GM18519 (cell line): Measurements from ENCODE around the gene DACT3.

Source experiments
- ATAC-seq: cut with Tn5 transposase; IDR thresholded peaks from one replicate; pipeline ENCODE4 v1.9.1; 2021; ENCODE audit warnings: mild to moderate bottlenecking, moderate library complexity; ENCODE audit not compliant: unreplicated experiment, low FRiP score

DACT3 gene

GRCh38 chr19:46661020-46661731, at the start of gene DACT3:
Gene DACT3 (minus strand): TSS chr19:46661182. CDS start chr19:46661064, 118 bp downstream.
- ATAC-seq: peak; percentile 86

- ATAC-seq: no peak
Measured at GRCh38 chr19:46710687-46711086, 49.7 kb upstream of the DACT3 start.

DNA sequence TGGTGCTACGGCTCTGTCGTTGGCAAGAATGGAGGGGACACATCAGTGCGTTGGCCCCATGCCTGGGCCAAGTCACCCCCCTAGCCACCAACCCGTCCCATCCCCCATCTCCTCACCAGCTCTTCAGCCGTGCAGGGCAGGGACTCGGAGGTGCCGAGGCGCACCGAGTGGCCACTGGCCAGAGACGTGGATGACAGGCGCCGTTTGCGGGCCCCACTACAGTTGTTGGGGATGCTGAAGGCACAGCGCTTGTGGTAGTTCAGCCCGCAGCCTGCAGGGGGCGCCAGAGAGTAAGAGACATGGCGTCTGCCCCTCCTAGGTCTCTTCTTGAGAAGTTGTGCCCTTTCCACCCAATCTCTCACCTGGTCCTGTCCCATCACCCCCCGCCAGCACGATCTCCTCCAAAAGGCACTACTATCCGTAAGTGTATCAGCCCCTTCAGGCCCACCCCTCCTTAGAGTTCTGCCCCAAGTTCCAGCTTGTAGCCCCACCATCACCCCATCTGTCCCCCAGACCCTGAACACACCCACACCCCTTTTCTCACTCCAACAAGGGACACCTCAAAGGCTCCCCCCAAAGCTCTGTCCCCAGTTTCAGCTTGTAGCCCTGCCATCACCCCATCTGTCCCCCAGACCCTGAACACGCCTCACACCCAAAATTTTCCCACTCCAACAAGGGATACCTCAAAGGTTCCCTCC, 43.5 kb upstream of the DACT3 start:
- ATAC-seq: no peak

GRCh38 chr19:46700704-46701103, 39.7 kb upstream of the DACT3 start:
- ATAC-seq: no peak

GRCh38 chr19:46698395-46699321, 37.7 kb upstream of the DACT3 start:
- no peak for ATAC-seq

- ATAC-seq: no peak
Measured at GRCh38 chr19:46697204-46697960, 36.4 kb upstream of the DACT3 start.

- ATAC-seq: no peak
Measured at GRCh38 chr19:46696866-46697203, 35.9 kb upstream of the DACT3 start.

- ATAC-seq: no peak
Measured at GRCh38 chr19:46696052-46696451, 35.1 kb upstream of the DACT3 start.

- no peak for ATAC-seq
Measured at GRCh38 chr19:46693760-46694159, 32.8 kb upstream of the DACT3 start.

DNA sequence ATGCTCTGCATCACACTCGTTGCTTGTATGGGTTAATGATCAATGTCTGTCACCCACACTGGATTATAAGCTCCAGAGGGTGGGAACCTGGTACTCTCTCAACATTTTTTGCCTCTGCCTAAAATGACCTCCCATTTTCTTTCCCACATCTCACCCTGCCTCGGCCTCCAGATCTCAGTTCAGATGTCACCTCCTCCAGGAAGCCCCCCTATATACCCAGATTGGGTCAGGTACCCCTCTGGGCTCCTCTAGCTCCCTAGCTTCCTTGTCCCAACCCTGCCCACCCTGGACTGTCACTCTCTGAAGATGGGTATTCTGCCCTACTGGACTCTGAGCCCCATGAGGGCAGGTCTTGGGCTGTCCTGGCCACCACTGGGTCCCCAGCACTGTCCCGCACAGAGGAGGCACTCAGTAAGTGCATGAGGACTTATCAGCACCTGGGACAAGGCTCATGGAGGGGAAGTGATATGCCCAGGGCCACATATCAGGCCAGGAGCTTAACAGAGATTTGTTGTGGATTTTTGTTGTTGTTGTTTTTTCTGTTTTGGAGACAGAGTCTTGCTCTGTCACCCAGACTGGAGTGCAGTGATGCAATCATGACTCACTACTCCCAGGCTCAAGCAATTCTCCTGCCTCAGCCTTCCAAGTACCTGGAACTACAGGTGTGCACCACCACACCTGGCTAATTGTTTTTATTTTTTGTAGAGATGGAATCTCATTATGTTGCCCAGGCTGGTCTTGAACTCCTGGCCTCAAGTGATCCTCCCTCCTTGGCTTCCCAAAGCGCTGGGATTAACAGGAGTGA, 32.1 kb upstream of the DACT3 start:
- ATAC-seq: no peak

DNA sequence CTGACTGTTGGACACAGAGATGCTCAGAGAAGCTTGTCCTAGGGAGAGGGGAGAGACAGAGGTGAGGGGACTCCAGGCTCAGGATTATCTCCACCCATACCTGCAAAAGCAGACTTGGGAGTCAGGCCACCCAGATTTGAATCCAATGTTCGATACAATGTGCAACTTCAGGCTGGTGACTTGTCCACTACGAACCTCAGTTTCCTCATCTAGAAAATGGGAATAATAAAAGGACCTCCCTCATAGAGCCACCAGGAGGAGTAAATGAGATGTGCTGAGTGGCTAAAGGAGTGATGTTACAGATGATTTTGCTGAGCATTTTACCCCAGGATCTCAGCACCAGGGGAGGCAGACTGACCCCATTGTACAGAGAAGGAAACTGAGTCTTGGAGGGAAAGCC, 31.0 kb upstream of the DACT3 start:
- no peak for ATAC-seq

GRCh38 chr19:46691104-46691503, 30.1 kb upstream of the DACT3 start:
- ATAC-seq: no peak

DNA sequence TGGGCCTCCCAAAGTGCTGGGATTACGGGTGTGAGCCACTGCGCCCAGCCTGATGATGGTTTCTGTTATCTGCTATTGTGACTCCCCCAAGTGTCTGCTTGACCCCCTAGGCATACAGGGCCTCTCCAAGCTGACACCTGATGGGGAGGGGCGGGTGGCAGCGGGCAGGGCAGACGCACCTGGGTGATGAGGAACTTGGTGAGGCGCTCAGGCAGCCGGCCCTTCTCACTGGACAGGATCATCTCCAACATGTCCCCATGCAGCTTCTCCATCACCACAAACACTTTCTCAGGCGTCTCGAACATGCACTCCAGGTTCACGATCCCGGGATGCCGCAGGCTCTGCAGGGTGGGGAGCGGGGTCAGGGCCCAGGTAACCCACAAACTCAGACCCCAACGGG, 28.4 kb upstream of the DACT3 start:
- ATAC-seq: no peak

DNA sequence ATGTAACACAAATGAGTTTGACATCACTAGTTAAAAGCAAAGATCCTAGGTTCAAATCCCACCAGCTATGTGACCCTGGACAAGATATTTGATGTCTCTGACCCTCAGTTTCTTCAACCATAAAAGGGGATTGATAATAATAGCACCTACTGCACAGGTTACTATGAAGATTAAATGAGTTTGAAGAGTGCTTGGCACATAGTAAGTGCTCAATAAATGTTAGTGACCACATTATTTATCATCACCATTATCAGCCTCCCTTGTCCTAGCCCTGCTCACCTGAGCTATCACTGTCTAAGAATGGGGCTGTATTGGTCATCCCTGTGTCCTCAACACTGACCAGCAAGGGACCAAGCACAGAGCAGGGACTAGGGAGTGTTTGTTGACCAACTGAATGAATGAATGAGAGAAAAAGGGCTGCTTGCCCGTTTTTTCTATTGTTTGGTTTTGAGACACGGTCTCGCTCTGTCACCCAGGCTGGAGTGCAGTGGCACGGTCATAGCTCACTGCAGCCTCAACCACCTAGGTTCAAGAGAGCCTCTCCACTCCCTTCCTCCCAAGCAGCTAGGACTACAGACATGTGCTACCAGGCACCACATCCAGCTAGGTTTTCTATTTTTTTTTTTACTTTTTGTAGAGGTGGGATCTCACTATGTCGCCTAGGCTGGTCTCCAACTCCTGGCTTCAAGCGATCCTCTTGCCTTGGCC, 26.6 kb upstream of the DACT3 start:
- no peak for ATAC-seq

DNA sequence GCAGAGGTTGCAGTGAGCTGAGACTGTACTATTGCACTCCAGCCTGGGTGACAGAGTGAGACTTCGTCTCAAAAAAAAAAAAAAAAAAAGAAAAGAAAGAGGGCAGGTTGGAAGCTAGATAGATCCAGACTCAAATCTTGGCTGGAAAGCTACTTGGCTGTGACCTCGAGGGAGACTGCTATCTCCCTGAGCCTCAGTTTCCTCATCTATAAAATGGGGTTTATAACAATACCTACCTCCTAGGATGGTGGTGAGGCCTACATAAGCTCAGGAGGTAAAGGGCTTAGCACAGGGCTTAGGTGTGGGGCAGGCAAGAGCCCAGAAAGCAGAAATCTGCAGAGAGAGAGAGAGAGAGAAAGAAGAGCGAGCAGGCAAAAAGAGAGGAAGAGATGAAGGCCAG, 24.2 kb upstream of the DACT3 start:
- no peak for ATAC-seq

GRCh38 chr19:46678110-46678732, 17.2 kb upstream of the DACT3 start:
- ATAC-seq: no peak

GRCh38 chr19:46674416-46675178, 13.6 kb upstream of the DACT3 start:
- no peak for ATAC-seq

- no peak for ATAC-seq
Measured at GRCh38 chr19:46670813-46671212, 9.8 kb upstream of the DACT3 start.
